Activated CD4-positive, alpha-beta memory T cell treated with anti-CD3 and anti-CD28 coated beads, Interleukin-2, amount 10 ng/mL, durations not matched to agents 7 days and 5 days (primary cell): ENCODE results near the gene PLB1. TPM values are rescaled to one million over a fixed set of nuclear protein-coding genes. Genes with fewer than 3 reads are reported as not detected.

Source experiments
- CTCF ChIA-PET: fragments of 350-600 bp; sonication (Branson Sonifier 250); formaldehyde crosslinking; loops from one replicate; lab custom pipeline; 2021; ENCODE audit warnings: antibody characterized with exemption, inconsistent platforms; lab: Charles Lee
- POLR2A ChIA-PET: fragments of 350-600 bp; sonication (Branson Sonifier 250); formaldehyde crosslinking; loops from one replicate; lab custom pipeline; 2021; ENCODE audit warnings: antibody characterized with exemption; lab: Charles Lee
- DNase-seq: peaks from one replicate; pipeline ENCODE4 v3.0.0-alpha.2; 2020
- H3K27ac Mint-ChIP-seq: one replicate; pipeline ENCODE4 v1.8.0; 2021; ENCODE audit warnings: mild to moderate bottlenecking, mixed read lengths
- H3K27me3 Mint-ChIP-seq: one replicate; pipeline ENCODE4 v1.8.0; 2021; ENCODE audit warnings: mixed read lengths
- H3K36me3 Mint-ChIP-seq: one replicate; pipeline ENCODE4 v1.8.0; 2021; ENCODE audit warnings: low read depth, mixed read lengths
- H3K4me1 Mint-ChIP-seq: one replicate; pipeline ENCODE4 v1.8.0; 2021; ENCODE audit warnings: mixed read lengths
- H3K4me3 Mint-ChIP-seq: one replicate; pipeline ENCODE4 v1.8.0; 2021; ENCODE audit warnings: mild to moderate bottlenecking, mixed read lengths
- H3K9me3 Mint-ChIP-seq: one replicate; pipeline ENCODE4 v1.8.0; 2021; ENCODE audit warnings: mixed read lengths
- total RNA-seq, 2 experiments: library from RNA; stranded (reverse); gene quantifications; one replicate each; pipeline ENCODE4 v1.2.3, GENCODE V29; 2021

The PLB1 gene
- total RNA-seq, 2 experiments from 2014 or later, result 1.1 to 1.2 TPM

GRCh38 chr2:28673338-28673737 lies 177.5 kb downstream of the PLB1 start:
- CTCF ChIA-PET, result interaction anchor here (1.5 to 1.6 kb wide), 2 partner anchors 78 to 79 kb away, joined by 4 to 6 read pairs; no protein-coding TSS in a partner anchor
- Mint-ChIP-seq H3K9me3 (peaks cover 18% of the 10 kb centered on the region), H3K27ac (no peak overlapping the region), H3K36me3 (peaks cover 12% of the 10 kb centered on the region), H3K27me3 (no peaks in the 10 kb centered on the region), H3K4me1 (no peaks in the 10 kb centered on the region), H3K4me3 (no peak overlapping the region)
- POLR2A ChIA-PET, result no interaction called here
- no peak for DNase-seq

GRCh38 chr2:28674062-28674712 lies 178.3 kb downstream of the PLB1 start:
- Mint-ChIP-seq H3K4me1 (peaks cover under 1% of the 10 kb centered on the region), H3K4me3 (no peak overlapping the region), H3K27ac (no peak overlapping the region), H3K36me3 (peaks cover 12% of the 10 kb centered on the region), H3K9me3 (peaks cover 18% of the 10 kb centered on the region), H3K27me3 (no peaks in the 10 kb centered on the region)
- ChIA-PET POLR2A (no interaction called here), CTCF (interaction anchor here (1.6 kb wide), 1 partner anchor 80 kb away, joined by 6 read pairs; no protein-coding TSS in a partner anchor)
- DNase-seq, result no peak

DNA sequence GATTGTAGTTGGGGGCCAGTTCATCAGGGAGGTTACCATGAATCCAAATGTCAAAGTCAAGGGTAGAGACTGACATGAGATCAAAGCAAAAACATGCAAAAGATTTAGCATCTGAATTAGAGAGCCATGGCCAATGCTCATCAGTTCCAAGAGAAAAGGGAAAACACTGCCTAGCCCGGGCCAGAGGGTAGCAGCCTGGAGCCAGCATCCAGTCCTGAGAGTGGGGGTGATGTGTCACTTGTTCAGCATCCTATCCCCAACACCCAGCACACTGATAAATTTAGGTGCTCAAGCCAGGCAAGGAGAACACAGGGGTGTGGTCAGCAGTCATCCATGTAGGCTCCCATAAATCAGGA lies 178.8 kb downstream of the PLB1 start:
- POLR2A ChIA-PET, result no interaction called here
- Mint-ChIP-seq H3K27me3 (no peaks in the 10 kb centered on the region), H3K9me3 (peaks cover 18% of the 10 kb centered on the region), H3K36me3 (peaks cover 12% of the 10 kb centered on the region), H3K4me3 (no peak overlapping the region), H3K27ac (no peak overlapping the region), H3K4me1 (peaks cover 5% of the 10 kb centered on the region)
- CTCF ChIA-PET, result no interaction called here
- no peak for DNase-seq

- peaks cover 12% of the 10 kb centered on the region for H3K36me3 Mint-ChIP-seq
- POLR2A ChIA-PET, result no interaction called here
- CTCF ChIA-PET, result interaction anchor here (0.7 kb wide), 1 partner anchor 93 kb away, joined by 3 read pairs; no protein-coding TSS in a partner anchor
Observed at GRCh38 chr2:28676152-28676835, 180.4 kb downstream of the PLB1 start.

DNA sequence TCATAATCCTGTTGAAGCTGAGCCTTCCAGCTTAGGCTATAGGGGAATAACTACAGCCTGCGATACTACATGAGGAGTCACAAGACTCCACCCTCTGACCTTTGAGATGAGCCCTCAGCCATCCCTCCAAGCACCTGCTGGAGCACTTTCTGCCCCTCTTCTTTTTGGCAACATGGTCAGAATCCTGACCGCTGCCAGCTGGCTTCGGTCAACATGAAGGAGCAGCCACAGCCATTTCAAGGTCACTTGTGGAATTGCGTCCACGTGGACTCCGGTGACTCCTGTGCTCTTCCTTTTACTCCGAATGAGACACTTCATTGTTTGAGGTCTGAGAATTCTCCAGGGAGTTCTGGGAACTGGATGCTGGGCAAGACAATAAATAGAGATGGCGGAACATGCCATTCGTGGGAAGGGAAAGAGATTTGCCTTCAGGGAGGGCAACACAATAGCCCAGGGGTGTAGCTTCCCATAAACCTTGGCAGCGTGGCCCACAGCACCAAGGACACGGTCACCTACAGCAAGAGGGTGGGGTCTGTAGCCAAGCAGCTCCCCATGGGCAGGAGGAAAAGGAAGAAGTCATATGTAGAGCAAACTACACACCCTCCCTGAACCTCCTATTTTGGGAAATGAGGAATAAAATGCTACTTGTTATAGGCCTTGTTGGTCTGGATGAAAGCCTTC lies 182.5 kb downstream of the PLB1 start:
- DNase-seq, result no peak
- H3K36me3 Mint-ChIP-seq, result no peaks in the 10 kb centered on the region
- H3K9me3 Mint-ChIP-seq, result no peaks in the 10 kb centered on the region
- no peaks in the 10 kb centered on the region for H3K27me3 Mint-ChIP-seq
- ChIA-PET POLR2A (no interaction called here), CTCF (no interaction called here)
- no peak overlapping the region for H3K27ac Mint-ChIP-seq
- peaks cover 22% of the 10 kb centered on the region for H3K4me1 Mint-ChIP-seq
- H3K4me3 Mint-ChIP-seq, result no peak overlapping the region

More at GRCh38 chr2:28676152-28676835, 180.4 kb downstream of the PLB1 start:
- H3K4me1 Mint-ChIP-seq, result peaks cover 14% of the 10 kb centered on the region
- no peak overlapping the region for H3K4me3 Mint-ChIP-seq
- H3K9me3 Mint-ChIP-seq, result peaks cover 13% of the 10 kb centered on the region
- DNase-seq, result no peak
- H3K27ac Mint-ChIP-seq, result no peak overlapping the region
- H3K27me3 Mint-ChIP-seq, result no peaks in the 10 kb centered on the region

DNA sequence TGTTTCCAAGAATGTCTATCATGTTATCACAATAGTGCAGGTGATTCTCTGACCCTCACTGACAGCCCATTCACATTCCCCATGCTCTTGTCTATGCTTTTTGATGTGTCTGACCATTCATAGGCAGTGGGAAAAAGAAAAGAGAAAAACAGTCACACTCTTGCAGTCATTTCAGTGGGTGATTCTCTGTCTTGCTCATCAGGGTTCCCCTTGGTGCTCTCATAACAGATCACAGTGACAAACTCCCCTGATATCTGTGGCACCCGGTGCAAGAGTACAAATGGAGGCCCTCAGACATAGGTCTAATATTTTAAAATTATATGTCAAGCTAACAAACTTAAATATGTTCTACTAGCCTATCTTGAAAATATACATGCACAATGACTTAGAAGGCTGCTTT lies 183.1 kb downstream of the PLB1 start:
- H3K27me3 Mint-ChIP-seq, result no peaks in the 10 kb centered on the region
- ChIA-PET POLR2A (no interaction called here), CTCF (no interaction called here)
- H3K4me1 Mint-ChIP-seq, result peaks cover 22% of the 10 kb centered on the region
- H3K9me3 Mint-ChIP-seq, result no peaks in the 10 kb centered on the region
- H3K36me3 Mint-ChIP-seq, result no peaks in the 10 kb centered on the region
- H3K4me3 Mint-ChIP-seq, result no peak overlapping the region
- no peak overlapping the region for H3K27ac Mint-ChIP-seq
- no peak for DNase-seq

DNA sequence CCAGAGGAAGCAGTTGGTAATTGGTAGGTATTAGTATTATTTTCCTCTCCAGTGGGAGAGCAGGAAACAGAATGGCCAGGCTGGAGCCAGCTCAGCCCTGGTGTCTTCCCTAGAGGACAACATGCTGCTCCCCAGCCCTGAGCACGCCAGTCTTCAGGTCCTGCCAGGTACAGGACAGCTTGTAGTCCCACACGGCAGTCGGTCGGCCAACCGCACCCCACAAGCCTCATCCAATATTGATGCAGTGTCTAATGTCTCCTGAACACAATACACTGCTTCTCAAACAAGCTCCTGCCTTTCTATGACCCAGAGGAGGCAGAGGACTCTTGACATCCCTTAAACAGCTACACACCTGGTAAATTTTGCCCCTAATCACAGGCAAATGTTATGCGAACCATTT lies 184.8 kb downstream of the PLB1 start:
- no peak for DNase-seq
- H3K27me3 Mint-ChIP-seq, result no peaks in the 10 kb centered on the region
- ChIA-PET CTCF (interaction anchor here (1.0 kb wide), 1 partner anchor 86 kb away, joined by 3 read pairs; no protein-coding TSS in a partner anchor), POLR2A (interaction anchor here (0.9 kb wide), 1 partner anchor 86 kb away, joined by 3 read pairs; no protein-coding TSS in a partner anchor)
- H3K4me1 Mint-ChIP-seq, result peaks cover 29% of the 10 kb centered on the region
- peak overlapping the region; percentile 80 for H3K27ac Mint-ChIP-seq
- no peaks in the 10 kb centered on the region for H3K9me3 Mint-ChIP-seq
- no peaks in the 10 kb centered on the region for H3K36me3 Mint-ChIP-seq
- no peak overlapping the region for H3K4me3 Mint-ChIP-seq

DNA sequence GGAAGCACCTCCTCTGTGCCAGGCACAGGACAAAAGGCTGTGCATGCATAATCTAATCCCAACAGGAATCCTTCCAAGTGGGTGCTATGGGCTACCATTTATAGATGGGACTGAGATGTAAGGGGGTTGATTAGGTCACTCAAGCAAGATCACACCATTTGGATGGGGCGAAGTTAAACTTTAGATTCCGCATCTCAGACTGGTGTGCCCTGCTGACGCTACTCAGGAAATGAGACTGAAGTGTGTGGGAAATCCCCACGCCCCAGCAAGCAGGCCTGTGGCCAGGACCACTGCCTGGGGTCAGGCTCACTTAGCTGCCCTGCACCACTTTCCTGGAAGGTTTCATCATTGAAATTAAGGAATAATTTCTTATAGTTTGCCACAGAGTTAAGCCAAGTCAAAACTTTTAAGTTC lies 185.3 kb downstream of the PLB1 start:
- no peaks in the 10 kb centered on the region for H3K9me3 Mint-ChIP-seq
- peak; percentile 68 for DNase-seq
- peak overlapping the region; percentile 80 for H3K27ac Mint-ChIP-seq
- peaks cover 29% of the 10 kb centered on the region for H3K4me1 Mint-ChIP-seq
- no peaks in the 10 kb centered on the region for H3K27me3 Mint-ChIP-seq
- CTCF ChIA-PET, result interaction anchor here (0.6 to 1.0 kb wide), 2 partner anchors 20 to 87 kb away, joined by 3 to 4 read pairs; no protein-coding TSS in a partner anchor
- POLR2A ChIA-PET, result interaction anchor here (0.9 kb wide), 2 partner anchors 69 to 86 kb away, joined by 3 read pairs; no protein-coding TSS in a partner anchor
- H3K36me3 Mint-ChIP-seq, result no peaks in the 10 kb centered on the region
- H3K4me3 Mint-ChIP-seq, result peak overlapping the region; percentile 3

DNA sequence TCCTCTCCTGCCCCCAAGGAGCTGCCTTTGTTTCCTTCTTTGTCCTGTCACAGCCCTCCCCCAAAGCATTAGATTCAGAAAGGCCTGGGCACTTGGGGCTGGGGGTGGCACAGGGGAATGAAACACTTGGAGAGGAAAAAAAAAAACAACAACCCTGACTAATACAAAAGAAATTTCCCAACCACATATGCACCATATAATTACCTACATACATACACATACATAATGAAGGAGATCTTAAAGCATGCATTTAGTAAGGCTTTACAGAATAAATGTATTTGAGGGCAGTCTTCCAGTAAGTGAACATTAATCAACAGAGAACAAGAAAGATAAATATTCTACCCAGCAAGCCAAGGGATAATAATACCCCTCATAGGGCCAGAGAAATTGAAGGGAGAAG lies 185.7 kb downstream of the PLB1 start:
- H3K36me3 Mint-ChIP-seq, result no peaks in the 10 kb centered on the region
- DNase-seq, result no peak
- CTCF ChIA-PET, result interaction anchor here (0.6 to 1.0 kb wide), 2 partner anchors 21 to 87 kb away, joined by 3 to 4 read pairs; no protein-coding TSS in a partner anchor
- H3K4me1 Mint-ChIP-seq, result peaks cover 29% of the 10 kb centered on the region
- H3K27ac Mint-ChIP-seq, result peak overlapping the region; percentile 80
- H3K9me3 Mint-ChIP-seq, result no peaks in the 10 kb centered on the region
- POLR2A ChIA-PET, result interaction anchor here (0.9 to 1.2 kb wide), 3 partner anchors 69 to 87 kb away, joined by 3 to 4 read pairs (median 3); partner anchors contain the start of gene PPP1CB
- no peaks in the 10 kb centered on the region for H3K27me3 Mint-ChIP-seq
- no peak overlapping the region for H3K4me3 Mint-ChIP-seq

GRCh38 chr2:28683100-28683706 lies 187.3 kb downstream of the PLB1 start:
- H3K27ac Mint-ChIP-seq, result no peak overlapping the region
- POLR2A ChIA-PET, result no interaction called here

GRCh38 chr2:28684142-28684858 lies 188.4 kb downstream of the PLB1 start:
- no peak for DNase-seq
- Mint-ChIP-seq H3K27me3 (no peaks in the 10 kb centered on the region), H3K27ac (no peak overlapping the region), H3K36me3 (no peaks in the 10 kb centered on the region), H3K4me1 (peaks cover 27% of the 10 kb centered on the region), H3K9me3 (no peaks in the 10 kb centered on the region), H3K4me3 (no peak overlapping the region)
- ChIA-PET POLR2A (no interaction called here), CTCF (interaction anchor here (0.5 to 1.8 kb wide), 2 partner anchors 91 to 843 kb away, joined by 3 to 4 read pairs; no protein-coding TSS in a partner anchor)

More at GRCh38 chr2:28683100-28683706, 187.3 kb downstream of the PLB1 start:
- H3K27me3 Mint-ChIP-seq, result no peaks in the 10 kb centered on the region
- H3K36me3 Mint-ChIP-seq, result no peaks in the 10 kb centered on the region
- no peak for DNase-seq
- CTCF ChIA-PET, result interaction anchor here (1.8 kb wide), 1 partner anchor 89 kb away, joined by 4 read pairs; no protein-coding TSS in a partner anchor
- H3K9me3 Mint-ChIP-seq, result no peaks in the 10 kb centered on the region
- no peak overlapping the region for H3K4me3 Mint-ChIP-seq
- H3K4me1 Mint-ChIP-seq, result peaks cover 29% of the 10 kb centered on the region

- DNase-seq, result no peak
- Mint-ChIP-seq H3K27me3 (no peaks in the 10 kb centered on the region), H3K4me1 (peaks cover 8% of the 10 kb centered on the region), H3K27ac (no peak overlapping the region), H3K9me3 (no peaks in the 10 kb centered on the region), H3K36me3 (no peaks in the 10 kb centered on the region), H3K4me3 (no peak overlapping the region)
- CTCF ChIA-PET, result no interaction called here
- POLR2A ChIA-PET, result no interaction called here
Observed at GRCh38 chr2:28687171-28687570, 191.3 kb downstream of the PLB1 start.
